WERI-Rb-1 (cell line): ENCODE results near the gene ADGB.
A peak's percentile ranks its signal among the peaks of the same experiment; 100 is the strongest.

Experiments used
- DNase-seq: peaks from one replicate; pipeline ENCODE4 v3.0.0-alpha.2; 2020
- H3K27ac ChIP-seq: fragments of 250-450 bp; sonication (Bioruptor Pico); 2 replicates; pipeline ENCODE4 v1.5.1; 2020; ENCODE audit warnings: mild to moderate bottlenecking, moderate library complexity
- H3K27me3 ChIP-seq: fragments of 250-450 bp; sonication (Bioruptor Pico); 2 replicates; pipeline ENCODE4 v1.5.1; 2021; ENCODE audit warnings: mild to moderate bottlenecking, low read depth, moderate library complexity; ENCODE audit not compliant: insufficient read depth, severe bottlenecking
- H3K36me3 ChIP-seq: fragments of 250-450 bp; sonication (Bioruptor Pico); 2 replicates; pipeline ENCODE4 v1.5.1; 2020; ENCODE audit warnings: mild to moderate bottlenecking, moderate library complexity
- H3K4me3 ChIP-seq: 2 replicates; pipeline ENCODE4 v1.5.1; 2011; ENCODE audit warnings: low read depth, mild to moderate bottlenecking, control low read depth, low read length
- H3K9me3 ChIP-seq: fragments of 250-450 bp; sonication (Bioruptor Pico); 2 replicates; pipeline ENCODE4 v1.5.1; 2021; ENCODE audit warnings: mild to moderate bottlenecking, moderate library complexity; ENCODE audit not compliant: severe bottlenecking
- TF ChIP-seq, protein P1 (sequence below): IDR thresholded peaks from 2 replicates; pipeline ENCODE4 v1.5.1; 2011; ENCODE audit warnings: low read depth, mild to moderate bottlenecking, control low read depth, inconsistent platforms, low read length

The ADGB gene

DNA sequence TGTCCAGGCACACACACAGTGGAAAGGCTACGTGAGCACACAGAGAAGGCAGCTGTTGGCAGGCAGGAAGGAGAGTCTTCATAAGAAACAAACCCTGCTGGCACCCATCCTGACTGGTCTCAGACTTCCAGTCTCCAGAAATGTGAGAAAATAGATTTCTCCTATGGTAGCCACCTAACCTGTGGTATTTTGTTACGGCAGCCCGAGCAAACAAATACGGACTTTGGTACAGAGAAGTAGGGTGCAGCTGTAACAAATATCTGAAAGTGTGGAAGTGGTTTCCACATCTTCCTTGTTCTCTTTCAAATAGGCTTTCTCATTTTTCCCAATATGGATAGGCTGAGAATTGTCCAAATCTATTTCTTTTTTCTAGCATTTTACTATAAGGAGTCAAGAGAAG lies 94.6 kb downstream of the ADGB start:
- Histone ChIP-seq H3K9me3 (no peaks in the 10 kb centered on the region), H3K27me3 (peaks cover 2% of the 10 kb centered on the region), H3K4me3 (no peak overlapping the region), H3K36me3 (no peaks in the 10 kb centered on the region), H3K27ac (no peak overlapping the region)
- no peak for DNase-seq
- TF ChIP-seq, protein P1, sequence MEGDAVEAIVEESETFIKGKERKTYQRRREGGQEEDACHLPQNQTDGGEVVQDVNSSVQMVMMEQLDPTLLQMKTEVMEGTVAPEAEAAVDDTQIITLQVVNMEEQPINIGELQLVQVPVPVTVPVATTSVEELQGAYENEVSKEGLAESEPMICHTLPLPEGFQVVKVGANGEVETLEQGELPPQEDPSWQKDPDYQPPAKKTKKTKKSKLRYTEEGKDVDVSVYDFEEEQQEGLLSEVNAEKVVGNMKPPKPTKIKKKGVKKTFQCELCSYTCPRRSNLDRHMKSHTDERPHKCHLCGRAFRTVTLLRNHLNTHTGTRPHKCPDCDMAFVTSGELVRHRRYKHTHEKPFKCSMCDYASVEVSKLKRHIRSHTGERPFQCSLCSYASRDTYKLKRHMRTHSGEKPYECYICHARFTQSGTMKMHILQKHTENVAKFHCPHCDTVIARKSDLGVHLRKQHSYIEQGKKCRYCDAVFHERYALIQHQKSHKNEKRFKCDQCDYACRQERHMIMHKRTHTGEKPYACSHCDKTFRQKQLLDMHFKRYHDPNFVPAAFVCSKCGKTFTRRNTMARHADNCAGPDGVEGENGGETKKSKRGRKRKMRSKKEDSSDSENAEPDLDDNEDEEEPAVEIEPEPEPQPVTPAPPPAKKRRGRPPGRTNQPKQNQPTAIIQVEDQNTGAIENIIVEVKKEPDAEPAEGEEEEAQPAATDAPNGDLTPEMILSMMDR, result no peak

DNA sequence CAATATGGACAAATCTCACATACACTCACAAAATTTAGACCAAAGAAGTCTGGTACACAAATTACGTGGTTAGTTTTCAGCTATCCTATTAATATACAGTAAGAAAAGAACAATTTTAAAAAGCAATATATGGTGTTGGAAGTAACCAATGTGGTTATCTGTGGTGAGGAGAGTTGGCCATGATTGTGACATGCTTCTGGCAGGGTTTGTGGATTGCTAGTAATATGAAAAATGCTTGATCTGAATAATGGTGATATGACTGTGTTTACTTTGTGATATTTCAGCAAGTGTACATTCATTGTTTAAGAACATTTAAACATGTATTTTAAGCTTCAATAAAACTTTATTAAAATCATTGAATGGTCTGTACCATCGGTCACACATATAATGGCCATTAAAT lies 99.1 kb downstream of the ADGB start:
- DNase-seq, result no peak
- TF ChIP-seq, protein P1, result no peak
- H3K27ac ChIP-seq, result no peak overlapping the region
- no peaks in the 10 kb centered on the region for H3K36me3 ChIP-seq
- H3K9me3 ChIP-seq, result no peaks in the 10 kb centered on the region
- H3K4me3 ChIP-seq, result no peak overlapping the region
- peaks cover 2% of the 10 kb centered on the region for H3K27me3 ChIP-seq

DNA sequence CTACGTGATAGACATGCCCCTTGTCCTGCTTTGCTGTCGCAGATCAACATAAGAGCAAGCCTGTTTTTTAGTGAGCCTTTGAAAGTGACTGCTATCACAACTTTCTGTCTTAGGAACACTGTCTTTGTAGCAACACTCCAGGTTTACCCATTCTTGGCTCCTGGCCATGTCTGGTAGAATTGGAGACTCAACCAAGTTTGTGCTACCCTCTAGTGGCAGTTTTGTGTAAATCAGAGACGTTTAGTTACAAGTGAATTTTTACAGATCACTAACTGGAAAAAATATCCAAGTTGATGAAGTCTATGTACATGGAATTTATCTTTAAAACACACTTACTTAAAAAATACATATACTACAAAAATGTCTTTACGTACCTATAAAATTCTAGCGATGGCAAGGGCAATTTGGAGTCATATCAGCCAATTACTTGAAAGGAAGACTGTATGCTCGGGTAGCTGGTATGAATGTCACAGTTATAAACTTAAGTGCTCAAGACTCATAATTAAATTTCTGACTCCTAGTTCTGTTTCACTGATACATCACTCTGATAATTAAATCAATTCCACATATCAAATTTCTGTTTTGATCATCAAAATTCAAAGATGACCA lies 101.4 kb downstream of the ADGB start:
- peak; percentile 52 for DNase-seq
- H3K4me3 ChIP-seq, result no peak overlapping the region
- H3K27ac ChIP-seq, result no peak overlapping the region
- TF ChIP-seq, protein P1, result peak; percentile 50
- H3K36me3 ChIP-seq, result no peaks in the 10 kb centered on the region
- no peaks in the 10 kb centered on the region for H3K9me3 ChIP-seq
- H3K27me3 ChIP-seq, result peaks cover 2% of the 10 kb centered on the region

DNA sequence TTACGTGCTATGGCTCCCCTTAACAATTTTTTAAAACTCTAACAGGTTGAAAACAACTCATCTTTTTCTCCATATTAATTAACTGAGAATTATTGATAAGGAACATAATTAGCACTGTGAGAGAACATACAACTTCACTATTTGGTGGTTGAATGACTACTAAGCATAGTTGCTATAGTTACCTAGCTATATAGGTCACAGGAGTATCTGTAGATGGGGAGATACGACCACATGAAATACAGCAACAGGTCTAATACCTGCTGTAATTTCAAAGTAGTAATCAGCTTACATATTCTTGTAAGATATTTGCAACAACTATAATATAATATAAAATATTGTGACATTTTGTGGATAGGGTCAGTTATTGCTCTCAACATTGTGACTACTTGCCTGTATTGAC lies 102.9 kb downstream of the ADGB start:
- Histone ChIP-seq H3K4me3 (no peak overlapping the region), H3K36me3 (no peaks in the 10 kb centered on the region), H3K27me3 (peaks cover 2% of the 10 kb centered on the region), H3K9me3 (no peaks in the 10 kb centered on the region), H3K27ac (no peak overlapping the region)
- TF ChIP-seq, protein P1, result no peak
- no peak for DNase-seq

DNA sequence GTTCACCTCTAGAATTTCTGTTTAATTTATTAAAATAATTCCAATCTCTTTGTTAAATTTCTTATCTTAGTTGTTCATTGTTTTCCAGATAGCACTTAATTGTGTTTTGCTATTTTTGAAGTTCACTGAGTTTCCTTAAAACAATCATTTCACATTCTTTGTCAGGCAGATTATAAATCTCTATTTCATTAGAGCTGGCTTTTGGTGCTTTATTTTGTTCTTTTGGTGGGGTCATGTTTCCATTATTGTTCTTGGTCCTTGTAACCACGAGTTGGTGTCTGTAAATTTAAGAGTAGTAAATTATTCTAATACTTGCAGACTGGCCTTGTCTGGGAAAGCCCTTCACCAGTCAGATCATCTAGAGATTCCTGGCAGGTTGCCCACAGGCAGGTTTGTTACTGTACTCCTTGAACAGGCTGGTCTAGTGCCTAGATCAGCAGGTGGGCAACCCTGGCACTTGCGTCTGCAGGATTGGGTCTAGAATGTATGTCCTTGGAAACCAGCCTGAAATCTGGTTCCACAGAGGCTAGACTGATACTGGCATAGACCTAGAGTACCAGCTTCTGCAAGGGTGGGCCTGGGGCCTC lies 110.4 kb downstream of the ADGB start:
- no peak for DNase-seq
- no peak overlapping the region for H3K4me3 ChIP-seq

More for the DNA sequence above, 110.4 kb downstream of the ADGB start:
- Histone ChIP-seq H3K27ac (no peak overlapping the region), H3K36me3 (no peaks in the 10 kb centered on the region), H3K27me3 (no peaks in the 10 kb centered on the region), H3K9me3 (no peaks in the 10 kb centered on the region)
- TF ChIP-seq, protein P1, result no peak
